HEK293 (cell line): ENCODE measurements around the gene CFAP57.

Source experiments
- CTCF ChIA-PET: fragments of 350-600 bp; formaldehyde crosslinking; extraction: SDS; loops from one replicate; lab custom pipeline; 2021; ENCODE audit warnings: antibody characterized with exemption; lab: Yijun Ruan, JAX
- POLR2A ChIA-PET: fragments of 300-600 bp; formaldehyde crosslinking; extraction: SDS; loops from one replicate; lab custom pipeline; 2020; ENCODE audit warnings: antibody characterized with exemption, inconsistent platforms; lab: Yijun Ruan, JAX
- H3K27ac ChIP-seq: fragments of 200-500 bp; sonication (Bioruptor generic); 2 replicates; pipeline ENCODE4 v1.5.1; 2014; ENCODE audit warnings: low read depth, low read length, control low read depth, inconsistent platforms; ENCODE audit errors: extremely low read depth
- H3K36me3 ChIP-seq, 2 experiments: fragments of 200-500 bp in 1 of 2; sonication (Bioruptor generic) in 1 of 2; 1 replicate in 1 of 2; 2 replicates in 1 of 2; pipeline ENCODE4 v1.5.1; 2014 to 2017; ENCODE audit warnings: inconsistent platforms in 2 of 2, low read length in 2 of 2; ENCODE audit not compliant: control insufficient read depth in 2 of 2, insufficient read depth in 1 of 2
- H3K4me1 ChIP-seq: fragments of 200-500 bp; sonication (Bioruptor generic); 2 replicates; pipeline ENCODE4 v1.5.1; 2014; ENCODE audit warnings: mild to moderate bottlenecking, low read length, inconsistent platforms; ENCODE audit not compliant: control insufficient read depth, insufficient read depth
- H3K4me3 ChIP-seq: 2 replicates; pipeline ENCODE4 v1.5.1; 2011; ENCODE audit warnings: low read depth, mild to moderate bottlenecking, control low read depth, low read length, moderate library complexity
- H3K9me3 ChIP-seq: fragments of 200-500 bp; sonication (Bioruptor generic); 2 replicates; pipeline ENCODE4 v1.5.1; 2014; ENCODE audit warnings: low read depth, low read length, inconsistent platforms; ENCODE audit not compliant: control insufficient read depth, insufficient read depth
- KLF10 ChIP-seq: fragments of 450-650 bp; IDR thresholded peaks from 2 replicates; pipeline ENCODE4 v1.5.1; 2018; ENCODE audit warnings: missing biosample characterization, mild to moderate bottlenecking, missing genetic modification characterization
- ZBTB8A ChIP-seq: fragments of 450-650 bp; formaldehyde crosslinking; IDR thresholded peaks from 2 replicates; pipeline ENCODE4 v1.5.1; 2016; ENCODE audit warnings: missing biosample characterization, missing genetic modification characterization
- ZEB2 ChIP-seq: fragments of 450-650 bp; formaldehyde crosslinking; IDR thresholded peaks from 2 replicates; pipeline ENCODE4 v1.5.1; 2016; ENCODE audit warnings: missing biosample characterization, missing genetic modification characterization
- ZNF112 ChIP-seq: fragments of 450-650 bp; formaldehyde crosslinking; IDR thresholded peaks from 2 replicates; pipeline ENCODE4 v1.5.0; 2017; ENCODE audit warnings: missing biosample characterization, missing genetic modification characterization
- ZNF133 ChIP-seq: fragments of 450-650 bp; formaldehyde crosslinking; IDR thresholded peaks from 2 replicates; pipeline ENCODE4 v1.5.1; 2016; ENCODE audit warnings: missing biosample characterization, missing genetic modification characterization
- ZNF138 ChIP-seq: fragments of 450-650 bp; formaldehyde crosslinking; IDR thresholded peaks from 2 replicates; pipeline ENCODE4 v1.5.1; 2016; ENCODE audit warnings: missing biosample characterization, missing genetic modification characterization, borderline replicate concordance
- ZNF140 ChIP-seq: fragments of 450-650 bp; formaldehyde crosslinking; IDR thresholded peaks from 2 replicates; pipeline ENCODE4 v1.5.1; 2016; ENCODE audit warnings: missing biosample characterization, missing genetic modification characterization
- ZNF248 ChIP-seq: fragments of 450-650 bp; formaldehyde crosslinking; IDR thresholded peaks from 2 replicates; pipeline ENCODE4 v1.5.1; 2017; ENCODE audit warnings: missing biosample characterization, missing genetic modification characterization
- ZNF350 ChIP-seq: fragments of 450-650 bp; formaldehyde crosslinking; IDR thresholded peaks from 2 replicates; pipeline ENCODE4 v1.5.0; 2017; ENCODE audit warnings: missing biosample characterization, mild to moderate bottlenecking, missing genetic modification characterization
- ZNF423 ChIP-seq: fragments of 450-650 bp; formaldehyde crosslinking; IDR thresholded peaks from 2 replicates; pipeline ENCODE4 v1.5.1; 2016; ENCODE audit warnings: missing biosample characterization, missing genetic modification characterization
- ZNF433 ChIP-seq: fragments of 450-650 bp; formaldehyde crosslinking; IDR thresholded peaks from 2 replicates; pipeline ENCODE4 v1.5.1; 2016; ENCODE audit warnings: missing biosample characterization, missing genetic modification characterization, low read depth
- ZNF473 ChIP-seq: fragments of 450-650 bp; formaldehyde crosslinking; IDR thresholded peaks from 2 replicates; pipeline ENCODE4 v1.5.1; 2017; ENCODE audit warnings: missing biosample characterization, missing genetic modification characterization
- ZNF629 ChIP-seq: fragments of 450-650 bp; formaldehyde crosslinking; IDR thresholded peaks from 2 replicates; pipeline ENCODE4 v1.5.1; 2017; ENCODE audit warnings: missing biosample characterization, missing genetic modification characterization
- ZNF654 ChIP-seq: fragments of 450-650 bp; formaldehyde crosslinking; IDR thresholded peaks from 2 replicates; pipeline ENCODE4 v1.5.1; 2016; ENCODE audit warnings: low read depth, missing biosample characterization, missing genetic modification characterization
- ZNF701 ChIP-seq: fragments of 450-650 bp; formaldehyde crosslinking; IDR thresholded peaks from 2 replicates; pipeline ENCODE4 v1.5.1; 2016; ENCODE audit warnings: missing biosample characterization, missing genetic modification characterization
- ZNF76 ChIP-seq: fragments of 450-650 bp; formaldehyde crosslinking; IDR thresholded peaks from 2 replicates; pipeline ENCODE4; 2016; ENCODE audit warnings: low read depth, missing biosample characterization, missing genetic modification characterization, borderline replicate concordance
- ZNF776 ChIP-seq: fragments of 450-650 bp; formaldehyde crosslinking; IDR thresholded peaks from 2 replicates; pipeline ENCODE4 v1.5.0; 2017; ENCODE audit warnings: missing biosample characterization, missing genetic modification characterization, borderline replicate concordance
- ZNF830 ChIP-seq: fragments of 450-650 bp; IDR thresholded peaks from 2 replicates; pipeline ENCODE4 v1.5.0; 2018; ENCODE audit warnings: missing biosample characterization, missing genetic modification characterization, low read depth, mild to moderate bottlenecking, moderate library complexity
- TF ChIP-seq, protein P1 (sequence below): fragments of 450-650 bp; formaldehyde crosslinking; IDR thresholded peaks from 2 replicates; pipeline ENCODE4 v1.5.1; 2017; ENCODE audit warnings: missing biosample characterization, missing genetic modification characterization
- TF ChIP-seq, protein P2 (sequence below): fragments of 450-650 bp; formaldehyde crosslinking; IDR thresholded peaks from 2 replicates; pipeline ENCODE4 v1.5.1; 2016; ENCODE audit warnings: missing biosample characterization, missing genetic modification characterization, borderline replicate concordance
- TF ChIP-seq, protein P3 (sequence below): fragments of 450-650 bp; formaldehyde crosslinking; IDR thresholded peaks from 2 replicates; pipeline ENCODE4 v1.5.1; 2017; ENCODE audit warnings: missing biosample characterization, missing genetic modification characterization
- TF ChIP-seq, protein P4 (sequence below): fragments of 450-650 bp; formaldehyde crosslinking; IDR thresholded peaks from 2 replicates; pipeline ENCODE4 v1.5.1; 2016; ENCODE audit warnings: missing biosample characterization, missing genetic modification characterization

The CFAP57 gene

DNA sequence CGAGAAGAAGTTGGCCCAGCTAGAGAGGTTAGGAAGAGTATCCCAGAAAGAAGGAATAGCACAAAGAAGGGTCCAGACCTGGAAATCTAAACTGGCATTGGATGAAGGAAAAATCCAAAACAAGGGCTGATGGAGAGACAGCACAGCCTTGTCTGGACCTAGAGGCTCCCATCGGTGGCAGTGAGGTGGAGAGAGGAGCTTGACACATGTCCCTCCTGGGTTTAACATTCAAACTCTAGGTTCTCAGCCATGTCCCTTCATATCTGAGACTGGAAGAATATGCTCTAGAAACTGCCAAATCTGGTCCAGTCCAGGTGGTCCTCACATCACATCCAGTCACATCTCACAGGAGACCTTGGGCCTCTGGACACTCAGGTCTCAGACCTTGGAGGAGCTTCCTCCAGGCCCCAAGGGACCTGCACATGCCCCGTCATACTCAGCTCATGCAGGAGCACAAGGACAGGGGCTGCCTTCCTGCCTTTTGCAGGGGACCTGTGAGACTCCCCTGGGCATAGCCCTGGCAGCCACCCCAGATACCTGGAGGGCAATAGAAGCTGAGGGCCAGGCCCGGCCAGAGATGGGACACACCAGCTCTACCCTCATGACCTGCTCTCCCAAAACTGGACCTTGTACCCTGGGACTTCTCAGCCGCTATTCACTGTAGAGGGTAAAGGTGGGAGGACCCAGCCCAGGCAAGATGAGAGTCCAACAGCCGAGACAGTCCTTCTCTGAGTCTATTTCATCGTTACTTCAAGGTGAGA is 105.2 kb downstream of the CFAP57 start:
- TF ChIP-seq ZNF138 (tag by site-specific recombination), result no peak
- TF ChIP-seq ZNF112, result no peak
- no peak for TF ChIP-seq ZNF629 (tag by site-specific recombination)
- TF ChIP-seq, protein P1, sequence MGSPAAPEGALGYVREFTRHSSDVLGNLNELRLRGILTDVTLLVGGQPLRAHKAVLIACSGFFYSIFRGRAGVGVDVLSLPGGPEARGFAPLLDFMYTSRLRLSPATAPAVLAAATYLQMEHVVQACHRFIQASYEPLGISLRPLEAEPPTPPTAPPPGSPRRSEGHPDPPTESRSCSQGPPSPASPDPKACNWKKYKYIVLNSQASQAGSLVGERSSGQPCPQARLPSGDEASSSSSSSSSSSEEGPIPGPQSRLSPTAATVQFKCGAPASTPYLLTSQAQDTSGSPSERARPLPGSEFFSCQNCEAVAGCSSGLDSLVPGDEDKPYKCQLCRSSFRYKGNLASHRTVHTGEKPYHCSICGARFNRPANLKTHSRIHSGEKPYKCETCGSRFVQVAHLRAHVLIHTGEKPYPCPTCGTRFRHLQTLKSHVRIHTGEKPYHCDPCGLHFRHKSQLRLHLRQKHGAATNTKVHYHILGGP, result no peak
- no peak for TF ChIP-seq ZNF473 (tag by site-specific recombination)
- TF ChIP-seq ZEB2 (tag by site-specific recombination), result no peak
- TF ChIP-seq ZNF776 (tag by site-specific recombination), result no peak
- TF ChIP-seq, protein P2, sequence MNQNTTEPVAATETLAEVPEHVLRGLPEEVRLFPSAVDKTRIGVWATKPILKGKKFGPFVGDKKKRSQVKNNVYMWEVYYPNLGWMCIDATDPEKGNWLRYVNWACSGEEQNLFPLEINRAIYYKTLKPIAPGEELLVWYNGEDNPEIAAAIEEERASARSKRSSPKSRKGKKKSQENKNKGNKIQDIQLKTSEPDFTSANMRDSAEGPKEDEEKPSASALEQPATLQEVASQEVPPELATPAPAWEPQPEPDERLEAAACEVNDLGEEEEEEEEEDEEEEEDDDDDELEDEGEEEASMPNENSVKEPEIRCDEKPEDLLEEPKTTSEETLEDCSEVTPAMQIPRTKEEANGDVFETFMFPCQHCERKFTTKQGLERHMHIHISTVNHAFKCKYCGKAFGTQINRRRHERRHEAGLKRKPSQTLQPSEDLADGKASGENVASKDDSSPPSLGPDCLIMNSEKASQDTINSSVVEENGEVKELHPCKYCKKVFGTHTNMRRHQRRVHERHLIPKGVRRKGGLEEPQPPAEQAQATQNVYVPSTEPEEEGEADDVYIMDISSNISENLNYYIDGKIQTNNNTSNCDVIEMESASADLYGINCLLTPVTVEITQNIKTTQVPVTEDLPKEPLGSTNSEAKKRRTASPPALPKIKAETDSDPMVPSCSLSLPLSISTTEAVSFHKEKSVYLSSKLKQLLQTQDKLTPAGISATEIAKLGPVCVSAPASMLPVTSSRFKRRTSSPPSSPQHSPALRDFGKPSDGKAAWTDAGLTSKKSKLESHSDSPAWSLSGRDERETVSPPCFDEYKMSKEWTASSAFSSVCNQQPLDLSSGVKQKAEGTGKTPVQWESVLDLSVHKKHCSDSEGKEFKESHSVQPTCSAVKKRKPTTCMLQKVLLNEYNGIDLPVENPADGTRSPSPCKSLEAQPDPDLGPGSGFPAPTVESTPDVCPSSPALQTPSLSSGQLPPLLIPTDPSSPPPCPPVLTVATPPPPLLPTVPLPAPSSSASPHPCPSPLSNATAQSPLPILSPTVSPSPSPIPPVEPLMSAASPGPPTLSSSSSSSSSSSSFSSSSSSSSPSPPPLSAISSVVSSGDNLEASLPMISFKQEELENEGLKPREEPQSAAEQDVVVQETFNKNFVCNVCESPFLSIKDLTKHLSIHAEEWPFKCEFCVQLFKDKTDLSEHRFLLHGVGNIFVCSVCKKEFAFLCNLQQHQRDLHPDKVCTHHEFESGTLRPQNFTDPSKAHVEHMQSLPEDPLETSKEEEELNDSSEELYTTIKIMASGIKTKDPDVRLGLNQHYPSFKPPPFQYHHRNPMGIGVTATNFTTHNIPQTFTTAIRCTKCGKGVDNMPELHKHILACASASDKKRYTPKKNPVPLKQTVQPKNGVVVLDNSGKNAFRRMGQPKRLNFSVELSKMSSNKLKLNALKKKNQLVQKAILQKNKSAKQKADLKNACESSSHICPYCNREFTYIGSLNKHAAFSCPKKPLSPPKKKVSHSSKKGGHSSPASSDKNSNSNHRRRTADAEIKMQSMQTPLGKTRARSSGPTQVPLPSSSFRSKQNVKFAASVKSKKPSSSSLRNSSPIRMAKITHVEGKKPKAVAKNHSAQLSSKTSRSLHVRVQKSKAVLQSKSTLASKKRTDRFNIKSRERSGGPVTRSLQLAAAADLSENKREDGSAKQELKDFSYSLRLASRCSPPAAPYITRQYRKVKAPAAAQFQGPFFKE (tag by site-specific recombination), result no peak
- no peak for TF ChIP-seq ZNF140 (tag by site-specific recombination)
- no peak for TF ChIP-seq ZNF433 (tag by site-specific recombination)
- no peak for TF ChIP-seq ZNF133 (tag by site-specific recombination)
- no peak for TF ChIP-seq ZNF350 (tag by site-specific recombination)
- H3K4me1 ChIP-seq, result no peaks in the 10 kb centered on the region
- POLR2A ChIA-PET, result no interaction called here

DNA sequence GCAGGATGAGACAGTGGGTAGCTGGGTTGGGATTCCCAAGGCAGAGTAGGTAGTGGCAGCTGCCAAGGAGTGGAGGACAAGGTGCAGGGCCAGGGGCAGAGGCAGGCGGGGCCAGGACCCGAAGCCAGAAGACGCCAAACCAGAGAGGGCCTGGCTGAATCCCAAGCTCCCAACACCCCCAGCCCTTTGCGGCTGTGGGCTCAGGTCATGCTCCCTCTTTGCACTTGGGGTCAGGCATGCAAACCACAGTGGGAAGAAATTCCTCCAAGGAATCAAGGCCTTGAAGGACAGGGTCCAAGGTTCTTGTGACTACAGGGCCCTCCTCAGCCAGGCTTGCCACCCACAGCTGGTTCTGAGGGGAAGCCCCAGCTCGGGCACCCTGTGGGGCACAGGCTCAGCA is 107.0 kb downstream of the CFAP57 start:
- H3K27ac ChIP-seq, result no peak overlapping the region
- no peak overlapping the region for H3K4me3 ChIP-seq
- POLR2A ChIA-PET, result no interaction called here
- CTCF ChIA-PET, result no interaction called here
- no peaks in the 10 kb centered on the region for H3K4me1 ChIP-seq
- no peaks in the 10 kb centered on the region for H3K36me3 ChIP-seq
- H3K9me3 ChIP-seq, result no peaks in the 10 kb centered on the region
- TF ChIP-seq ZNF654 (tag by site-specific recombination) (no peak), ZNF138 (tag by site-specific recombination) (no peak), ZNF248 (tag by site-specific recombination) (no peak), ZNF76 (no peak), ZNF701 (no peak), ZNF830 (tag by site-specific recombination) (no peak), ZNF423 (tag by site-specific recombination) (no peak), KLF10 (tag by site-specific recombination) (no peak), ZBTB8A (no peak)
- TF ChIP-seq, protein P3, sequence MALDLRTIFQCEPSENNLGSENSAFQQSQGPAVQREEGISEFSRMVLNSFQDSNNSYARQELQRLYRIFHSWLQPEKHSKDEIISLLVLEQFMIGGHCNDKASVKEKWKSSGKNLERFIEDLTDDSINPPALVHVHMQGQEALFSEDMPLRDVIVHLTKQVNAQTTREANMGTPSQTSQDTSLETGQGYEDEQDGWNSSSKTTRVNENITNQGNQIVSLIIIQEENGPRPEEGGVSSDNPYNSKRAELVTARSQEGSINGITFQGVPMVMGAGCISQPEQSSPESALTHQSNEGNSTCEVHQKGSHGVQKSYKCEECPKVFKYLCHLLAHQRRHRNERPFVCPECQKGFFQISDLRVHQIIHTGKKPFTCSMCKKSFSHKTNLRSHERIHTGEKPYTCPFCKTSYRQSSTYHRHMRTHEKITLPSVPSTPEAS (tag by site-specific recombination), result no peak
- TF ChIP-seq, protein P4, sequence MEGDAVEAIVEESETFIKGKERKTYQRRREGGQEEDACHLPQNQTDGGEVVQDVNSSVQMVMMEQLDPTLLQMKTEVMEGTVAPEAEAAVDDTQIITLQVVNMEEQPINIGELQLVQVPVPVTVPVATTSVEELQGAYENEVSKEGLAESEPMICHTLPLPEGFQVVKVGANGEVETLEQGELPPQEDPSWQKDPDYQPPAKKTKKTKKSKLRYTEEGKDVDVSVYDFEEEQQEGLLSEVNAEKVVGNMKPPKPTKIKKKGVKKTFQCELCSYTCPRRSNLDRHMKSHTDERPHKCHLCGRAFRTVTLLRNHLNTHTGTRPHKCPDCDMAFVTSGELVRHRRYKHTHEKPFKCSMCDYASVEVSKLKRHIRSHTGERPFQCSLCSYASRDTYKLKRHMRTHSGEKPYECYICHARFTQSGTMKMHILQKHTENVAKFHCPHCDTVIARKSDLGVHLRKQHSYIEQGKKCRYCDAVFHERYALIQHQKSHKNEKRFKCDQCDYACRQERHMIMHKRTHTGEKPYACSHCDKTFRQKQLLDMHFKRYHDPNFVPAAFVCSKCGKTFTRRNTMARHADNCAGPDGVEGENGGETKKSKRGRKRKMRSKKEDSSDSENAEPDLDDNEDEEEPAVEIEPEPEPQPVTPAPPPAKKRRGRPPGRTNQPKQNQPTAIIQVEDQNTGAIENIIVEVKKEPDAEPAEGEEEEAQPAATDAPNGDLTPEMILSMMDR (tag by site-specific recombination), result no peak

More for the DNA sequence above, 105.2 kb downstream of the CFAP57 start:
- Histone ChIP-seq H3K27ac (no peak overlapping the region), H3K9me3 (no peaks in the 10 kb centered on the region), H3K4me3 (no peak overlapping the region), H3K36me3 (no peaks in the 10 kb centered on the region)
- CTCF ChIA-PET, result no interaction called here
